NCI-H748 (cell line): ENCODE results near the gene CPSF3.
"Not testable (repeated sequence)": the region's sequence is repeated elsewhere in the genome, so short reads cannot be mapped to it uniquely, and the experiment has no call there.

Experiments
- DNase-seq: peaks from one replicate; lab custom pipeline; 2025; ENCODE audit not compliant: unreplicated experiment; lab: John Stamatoyannopoulos, UW

CPSF3 gene

GRCh38 chr2:9392898-9393765 lies 30.3 kb upstream of the CPSF3 start:
- DNase-seq: no peak

- DNase-seq: no peak
These were observed 28.6 kb upstream of the CPSF3 start for GRCh38 chr2:9394816-9395215.

- DNase-seq: no peak
These were observed 26.3 kb upstream of the CPSF3 start for GRCh38 chr2:9397201-9397600.

GRCh38 chr2:9398251-9398650 lies 25.2 kb upstream of the CPSF3 start:
- DNase-seq: not testable (repeated sequence)

- DNase-seq: no peak
These were observed 24.3 kb upstream of the CPSF3 start for GRCh38 chr2:9398881-9399780.

GRCh38 chr2:9400268-9401058 lies 23.0 kb upstream of the CPSF3 start:
- no peak for DNase-seq

- DNase-seq: no peak
These were observed 22.4 kb upstream of the CPSF3 start for GRCh38 chr2:9401059-9401547.

- no peak for DNase-seq
These were observed 21.6 kb upstream of the CPSF3 start for GRCh38 chr2:9401646-9402371.

- DNase-seq: no peak
These were observed 19.5 kb upstream of the CPSF3 start for GRCh38 chr2:9403924-9404323.

- DNase-seq: no peak
These were observed 19.0 kb upstream of the CPSF3 start for GRCh38 chr2:9404451-9404850.

- DNase-seq: no peak
These were observed 17.8 kb upstream of the CPSF3 start for GRCh38 chr2:9405636-9406035.

GRCh38 chr2:9406529-9407362 lies 16.7 kb upstream of the CPSF3 start:
- DNase-seq: no peak

- DNase-seq: no peak
These were observed 16.1 kb upstream of the CPSF3 start for GRCh38 chr2:9407363-9407811.

GRCh38 chr2:9408641-9409151 lies 14.8 kb upstream of the CPSF3 start:
- DNase-seq: peak; percentile 21

- no peak for DNase-seq
These were observed 13.3 kb upstream of the CPSF3 start for GRCh38 chr2:9410108-9410507.

GRCh38 chr2:9412781-9413180 lies 10.7 kb upstream of the CPSF3 start:
- no peak for DNase-seq

- DNase-seq: no peak
These were observed 7.8 kb upstream of the CPSF3 start for GRCh38 chr2:9415516-9416169.

- no peak for DNase-seq
These were observed 7.0 kb upstream of the CPSF3 start for GRCh38 chr2:9416267-9416961.
